GM18526 (cell line): ENCODE results near the gene RFX2.

Experiments
- POLR2A ChIP-seq: IDR thresholded peaks from 3 replicates; pipeline ENCODE4 v1.6.1; 2011; ENCODE audit not compliant: insufficient read length; ENCODE audit errors: extremely low read depth

Gene RFX2

DNA sequence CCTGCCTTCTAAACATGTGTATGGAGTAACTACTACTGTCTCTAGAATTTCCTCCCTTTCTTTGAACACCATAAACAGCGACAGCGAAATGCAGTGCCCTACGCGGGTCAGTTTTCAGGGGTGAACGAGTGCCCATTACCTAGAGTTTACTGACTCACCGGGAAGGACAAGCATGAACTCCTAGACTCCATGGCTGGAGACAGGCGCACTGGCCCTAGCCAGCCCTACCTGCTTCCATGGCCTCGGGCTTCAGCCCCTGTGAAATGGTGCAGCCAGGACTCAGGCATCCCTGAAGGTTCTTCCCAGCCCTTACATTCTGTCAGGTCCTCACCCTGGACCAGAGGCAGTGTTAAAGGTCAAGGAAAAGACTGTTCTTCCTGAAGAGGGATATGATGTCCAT lies 140.8 kb downstream of the RFX2 start:
- TF ChIP-seq POLR2A: no peak

DNA sequence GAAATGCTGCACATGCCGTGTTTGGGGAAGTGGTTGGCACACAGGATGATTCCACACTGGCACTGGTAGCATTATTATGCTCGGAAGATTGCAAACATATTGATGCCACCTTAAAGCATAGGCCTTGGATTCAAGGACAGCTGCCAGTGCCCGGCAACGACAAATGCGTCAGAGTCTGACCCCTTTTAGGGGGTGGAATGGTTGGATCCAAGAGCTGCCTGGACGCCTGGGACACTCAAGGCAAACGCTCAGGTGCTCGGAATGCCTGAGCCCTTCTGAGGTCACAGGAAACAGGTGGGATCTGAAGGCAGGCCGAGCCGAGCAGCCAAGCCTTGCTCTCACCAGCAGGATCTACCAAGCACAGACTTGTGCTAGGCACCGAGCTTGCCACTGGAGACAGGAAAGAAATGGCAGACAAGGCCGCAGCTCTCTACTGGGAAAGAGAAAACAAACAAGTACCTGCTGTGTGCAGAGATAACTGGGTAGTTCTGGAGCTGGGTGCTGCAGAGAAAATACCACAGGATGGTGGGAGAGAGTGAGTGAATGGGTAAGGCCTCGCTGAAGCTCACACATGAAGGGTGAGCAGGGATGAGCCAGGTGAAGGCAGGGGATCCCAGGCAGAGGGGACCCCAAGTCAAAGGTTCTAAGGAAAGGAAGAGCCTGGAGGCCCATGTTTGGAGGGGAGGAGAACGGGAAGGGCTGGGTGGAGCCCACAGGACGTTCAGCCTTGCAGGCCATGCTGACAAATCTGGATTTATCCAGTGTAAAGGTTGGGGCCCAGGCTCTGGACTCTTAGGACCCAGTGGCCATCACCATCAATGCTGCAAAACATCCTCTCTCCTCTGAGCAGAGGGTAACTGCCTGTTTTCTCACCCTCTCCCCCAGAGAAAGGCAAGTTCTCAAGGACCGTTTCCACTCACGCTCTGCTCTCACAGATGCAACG lies 141.6 kb downstream of the RFX2 start:
- no peak for TF ChIP-seq POLR2A

GRCh38 chr19:5967994-5968430 lies 142.3 kb downstream of the RFX2 start:
- no peak for TF ChIP-seq POLR2A

DNA sequence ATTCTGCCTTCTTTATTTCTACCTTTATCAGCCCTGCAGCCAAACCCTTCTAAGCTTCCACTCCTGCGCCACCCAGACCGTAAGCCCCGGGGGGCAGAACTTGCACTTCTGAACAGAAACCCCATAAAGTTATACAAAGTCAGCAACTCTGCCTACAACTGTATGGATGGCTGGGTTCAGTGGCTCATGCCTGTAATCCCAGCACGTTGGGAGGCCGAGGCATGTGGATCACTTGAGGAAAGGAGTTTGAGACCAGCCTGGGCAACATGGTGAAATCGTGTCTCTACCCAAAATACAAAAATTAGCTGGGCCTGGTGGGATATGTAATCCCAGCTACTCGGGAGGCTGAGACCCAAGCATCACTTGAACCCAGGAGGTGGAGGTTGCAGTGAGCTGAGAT lies 142.7 kb downstream of the RFX2 start:
- TF ChIP-seq POLR2A: no peak

GRCh38 chr19:5966941-5967340 lies 143.4 kb downstream of the RFX2 start:
- no peak for TF ChIP-seq POLR2A

- TF ChIP-seq POLR2A: no peak
These were observed 144.1 kb downstream of the RFX2 start for GRCh38 chr19:5966215-5966614.

DNA sequence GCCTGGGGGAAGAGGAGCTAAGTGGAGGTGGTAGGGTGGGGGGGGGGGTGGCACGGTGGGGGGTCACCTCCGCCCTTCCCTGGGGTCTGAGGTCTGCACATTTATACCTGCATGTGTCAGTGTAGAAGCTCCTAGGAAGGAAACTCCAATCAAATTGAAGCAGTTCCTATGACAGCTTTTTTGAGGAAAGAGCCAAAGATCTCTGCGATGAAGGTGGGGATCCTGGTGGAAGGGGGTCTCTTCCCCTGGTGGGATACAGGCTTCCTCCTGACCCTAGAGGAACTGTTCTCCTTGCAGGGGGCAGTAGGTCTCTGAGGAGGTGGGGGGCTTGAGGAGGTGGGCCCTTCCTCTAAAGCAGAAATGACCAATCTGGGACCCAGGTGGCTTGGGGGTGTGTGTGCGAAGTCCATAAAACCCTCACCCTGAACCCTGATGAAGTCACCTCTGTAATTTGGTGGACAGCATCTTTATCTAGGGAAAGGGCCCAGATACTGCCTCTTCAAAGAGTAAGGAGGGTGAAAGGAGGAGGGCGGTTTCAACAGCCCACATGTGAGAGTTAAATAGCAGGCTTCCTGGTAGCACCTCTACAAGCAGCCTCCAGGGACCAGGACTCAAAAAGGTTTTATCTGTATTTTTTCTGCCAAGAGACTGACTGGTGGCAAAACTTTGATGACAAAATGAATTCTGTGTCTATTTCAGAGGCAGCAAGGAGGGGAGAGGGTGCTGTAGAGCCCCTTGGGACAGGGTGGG lies 145.3 kb downstream of the RFX2 start:
- no peak for TF ChIP-seq POLR2A

- no peak for TF ChIP-seq POLR2A
These were observed 146.4 kb downstream of the RFX2 start for GRCh38 chr19:5963855-5964254.

- TF ChIP-seq POLR2A: no peak
These were observed 148.0 kb downstream of the RFX2 start for GRCh38 chr19:5961969-5962945.

DNA sequence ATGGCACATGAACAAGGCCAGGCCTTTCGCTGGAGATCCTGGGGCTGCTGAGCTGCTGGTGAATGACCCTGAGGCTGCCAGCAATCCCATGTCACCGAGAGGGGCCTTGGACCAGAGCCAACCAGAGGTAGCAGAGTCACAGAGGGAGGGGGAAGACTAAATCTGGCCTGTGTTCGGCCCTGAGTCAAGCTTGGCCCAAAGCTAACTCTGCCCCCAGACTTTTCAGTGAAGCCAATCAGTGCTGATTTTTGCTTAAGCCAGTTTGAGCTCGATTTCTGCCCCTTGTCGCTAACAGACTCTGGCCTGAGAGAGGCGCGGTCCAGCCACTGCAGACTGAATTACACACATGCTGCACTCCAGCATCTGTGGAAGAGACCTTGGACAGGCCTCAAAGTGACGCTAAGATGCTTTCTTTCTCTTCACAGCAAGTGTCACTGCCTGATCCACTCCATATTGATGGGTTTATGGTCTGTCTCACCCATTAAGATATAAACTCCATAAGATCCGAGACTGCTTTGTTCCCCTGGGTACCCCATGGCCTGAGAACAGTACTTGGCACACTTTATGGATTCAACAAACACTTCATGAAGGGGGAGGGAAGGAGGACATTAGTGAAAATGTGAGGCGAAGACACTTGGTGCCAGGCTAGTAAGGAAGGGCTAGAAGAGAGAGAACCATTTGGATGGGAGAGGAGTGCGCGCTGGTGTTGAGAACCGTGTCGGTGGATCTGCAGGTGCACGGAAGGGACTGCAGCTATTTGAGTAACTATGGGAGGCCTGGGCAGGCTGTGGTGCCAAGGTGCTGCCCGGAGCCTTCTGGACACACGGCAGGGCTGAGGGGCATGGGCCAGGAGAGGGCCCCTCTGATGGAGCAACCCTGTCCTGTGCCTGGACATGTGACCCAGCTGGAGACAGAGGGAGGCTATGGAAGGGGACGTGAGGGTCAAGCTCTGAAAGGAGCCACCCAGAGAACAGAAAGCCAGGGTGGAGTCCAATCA lies 150.0 kb downstream of the RFX2 start:
- no peak for TF ChIP-seq POLR2A

- TF ChIP-seq POLR2A: no peak
These were observed 150.9 kb downstream of the RFX2 start for GRCh38 chr19:5959260-5960004.

DNA sequence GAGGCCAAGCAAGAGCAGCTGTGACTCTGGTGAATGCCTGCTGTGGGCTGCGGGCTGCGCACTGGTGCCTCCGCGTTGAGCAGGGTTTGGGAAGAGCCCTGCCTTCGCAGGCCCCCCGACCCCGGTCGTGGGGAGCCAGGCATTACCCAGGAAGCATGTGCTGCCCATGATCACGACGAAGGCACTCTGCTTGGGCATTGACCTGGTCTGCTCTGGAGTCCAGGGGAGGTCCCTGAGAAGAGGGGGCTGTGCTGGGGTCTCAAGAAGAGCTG lies 151.5 kb downstream of the RFX2 start:
- no peak for TF ChIP-seq POLR2A

- no peak for TF ChIP-seq POLR2A
These were observed 152.0 kb downstream of the RFX2 start for GRCh38 chr19:5958074-5958850.

- TF ChIP-seq POLR2A: no peak
These were observed 153.1 kb downstream of the RFX2 start for GRCh38 chr19:5957170-5957569.
